Measurements from ENCODE around the gene DPH1.
"Not testable (repeated sequence)": the region's sequence is repeated elsewhere in the genome, so short reads cannot be mapped to it uniquely, and the experiment has no call there.

Gene DPH1

DNA sequence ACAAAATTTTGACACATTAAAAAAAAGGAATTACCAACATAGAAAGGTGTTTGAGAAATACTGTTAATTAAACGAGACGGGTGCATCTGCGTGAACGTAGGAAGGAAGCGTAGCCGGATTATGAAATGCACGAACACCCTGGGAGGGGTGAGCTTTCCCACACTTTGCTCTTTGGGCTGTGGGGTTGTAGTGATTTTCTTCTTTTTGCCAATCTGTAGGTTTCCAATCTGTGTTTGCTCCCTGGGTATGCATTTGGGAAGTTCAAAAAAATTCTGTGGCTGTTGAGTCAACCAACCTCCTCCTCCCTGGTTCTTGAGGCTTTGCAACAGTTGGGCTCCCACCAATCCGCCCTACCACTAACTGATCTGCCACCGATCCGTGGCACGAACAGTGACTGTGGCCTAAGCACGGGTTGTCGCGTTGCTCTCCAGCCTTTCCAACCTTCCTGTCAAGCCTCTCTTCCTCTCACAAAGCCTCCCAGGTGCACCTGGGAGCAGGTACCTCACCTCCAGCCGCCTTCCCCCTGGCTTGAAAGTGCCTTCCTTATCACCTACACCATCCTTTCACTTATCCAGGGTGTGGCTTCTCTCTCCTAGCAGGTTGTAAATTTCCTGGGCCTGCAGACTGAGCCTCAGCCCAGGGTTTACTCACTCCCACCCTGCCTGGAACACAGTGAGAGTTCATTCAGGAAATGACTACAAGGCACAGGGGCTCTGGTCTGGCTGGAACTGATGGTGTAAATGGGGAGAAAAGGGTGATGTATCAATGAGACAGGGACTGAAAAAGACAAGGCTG, 21.4 kb upstream of the DPH1 start:
- DNase-seq (ENCODE audit: low spot score) = no peak

DNA sequence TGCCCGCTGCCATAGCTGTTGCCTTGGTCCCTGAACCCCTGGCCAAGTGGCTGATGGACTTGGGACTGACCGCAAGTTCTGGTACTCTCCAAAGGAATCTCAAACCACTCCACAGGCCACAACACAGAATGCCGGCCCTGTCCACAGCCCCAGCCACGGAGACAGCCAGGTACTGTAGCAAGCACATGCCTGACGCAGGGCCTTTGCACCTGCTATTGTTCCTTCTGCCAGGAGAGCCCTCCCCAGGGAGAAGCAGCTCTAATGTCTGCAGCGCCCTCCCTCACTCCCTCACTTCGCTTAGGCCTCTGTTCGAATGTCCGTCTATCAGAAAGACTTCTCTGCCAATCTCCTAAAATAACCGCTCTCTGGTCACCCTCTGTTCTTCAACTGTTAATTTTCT, 20.2 kb upstream of the DPH1 start:
- no peak for DNase-seq (ENCODE audit: low spot score)

DNA sequence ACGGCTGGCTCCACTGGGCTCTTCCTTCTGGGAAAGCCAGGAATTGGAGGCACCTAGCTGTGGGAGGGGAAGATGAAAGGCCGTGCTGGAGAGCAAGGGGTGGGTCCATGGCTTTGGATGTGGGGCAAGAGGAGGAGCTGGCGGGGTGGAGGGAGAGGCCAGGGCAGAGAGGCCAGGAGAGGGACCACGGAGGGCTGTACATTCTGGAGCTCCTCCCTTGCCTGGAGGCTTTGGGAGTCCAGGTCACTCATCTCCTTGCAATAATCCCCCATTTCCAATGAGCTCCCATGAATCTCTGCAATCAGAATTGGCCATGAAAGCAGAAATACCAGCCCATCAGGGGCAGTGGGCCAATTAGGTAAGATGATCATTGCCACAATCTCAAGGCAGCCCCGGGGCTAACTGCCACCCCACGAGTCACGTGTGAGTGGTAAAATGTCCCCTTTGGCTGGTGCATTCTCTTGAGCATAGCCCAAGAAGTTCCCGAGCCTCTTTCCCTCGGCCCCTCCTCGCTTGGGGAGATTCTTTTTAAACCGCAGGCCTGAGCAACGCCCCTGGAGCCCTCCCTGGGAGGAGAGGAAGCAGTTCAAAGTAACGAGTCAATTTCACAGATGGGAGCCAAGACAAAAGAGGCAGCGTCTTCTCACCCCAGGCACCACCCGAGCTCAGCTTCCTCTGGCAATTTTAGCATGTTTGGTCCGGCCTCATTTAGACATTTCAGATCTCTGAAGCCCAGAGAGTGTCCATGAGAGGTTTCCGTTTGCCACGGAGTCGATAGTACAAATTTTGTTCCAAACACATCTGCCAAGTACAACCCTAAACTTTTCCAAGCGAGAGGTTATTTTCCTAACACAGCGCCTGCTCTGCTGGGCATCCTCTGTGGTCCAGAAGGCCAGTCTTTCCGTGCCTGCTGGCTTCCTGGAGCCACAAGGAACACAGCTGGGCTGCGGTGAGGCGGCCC, 18.3 kb upstream of the DPH1 start:
- no peak for DNase-seq (ENCODE audit: low spot score)

GRCh38 chr17:2012499-2012898, 17.5 kb upstream of the DPH1 start:
- no peak for DNase-seq (ENCODE audit: low spot score)

GRCh38 chr17:2013220-2013993, 16.5 kb upstream of the DPH1 start:
- not testable (repeated sequence) for DNase-seq (ENCODE audit: low spot score)

DNA sequence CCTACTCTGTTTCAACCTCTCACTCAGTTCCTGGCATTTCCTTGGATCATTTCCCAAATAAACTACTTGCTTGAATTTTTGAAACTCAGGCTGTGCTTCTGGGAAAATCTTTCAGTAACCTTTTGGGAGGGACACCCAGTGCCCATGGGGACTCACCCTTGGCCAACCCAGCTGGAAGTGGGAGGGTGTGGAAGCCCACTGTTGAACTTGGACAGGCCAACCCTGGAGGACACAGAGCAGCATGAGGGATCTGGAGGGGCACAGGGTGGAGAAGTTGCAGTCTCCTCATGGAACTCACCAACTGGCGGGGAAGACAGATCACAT, 16.0 kb upstream of the DPH1 start:
- DNase-seq (ENCODE audit: low spot score) = no peak

- DNase-seq (ENCODE audit: low spot score) = no peak
These were observed 14.6 kb upstream of the DPH1 start for GRCh38 chr17:2015314-2015713.

DNA sequence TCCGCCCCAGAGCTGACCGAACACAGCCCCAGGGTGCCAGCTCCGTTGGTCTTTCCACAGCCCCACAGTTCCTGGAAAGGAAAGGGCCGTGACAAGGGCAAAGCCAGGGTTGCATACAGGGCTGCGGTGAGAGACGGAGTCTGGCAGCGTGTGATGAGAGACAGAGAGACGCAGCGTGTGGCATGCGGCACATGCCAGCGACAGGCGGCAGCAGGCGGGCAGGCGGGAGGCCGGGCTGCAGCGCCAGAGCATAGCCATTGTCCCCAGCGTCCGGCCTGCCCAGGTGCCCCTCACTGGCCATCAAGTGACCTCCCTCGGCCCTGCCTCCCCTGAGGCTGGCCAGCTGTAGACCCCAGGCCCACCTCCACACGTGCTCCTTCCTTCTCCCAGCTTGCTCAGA, 13.5 kb upstream of the DPH1 start:
- no peak for DNase-seq (ENCODE audit: low spot score)

DNA sequence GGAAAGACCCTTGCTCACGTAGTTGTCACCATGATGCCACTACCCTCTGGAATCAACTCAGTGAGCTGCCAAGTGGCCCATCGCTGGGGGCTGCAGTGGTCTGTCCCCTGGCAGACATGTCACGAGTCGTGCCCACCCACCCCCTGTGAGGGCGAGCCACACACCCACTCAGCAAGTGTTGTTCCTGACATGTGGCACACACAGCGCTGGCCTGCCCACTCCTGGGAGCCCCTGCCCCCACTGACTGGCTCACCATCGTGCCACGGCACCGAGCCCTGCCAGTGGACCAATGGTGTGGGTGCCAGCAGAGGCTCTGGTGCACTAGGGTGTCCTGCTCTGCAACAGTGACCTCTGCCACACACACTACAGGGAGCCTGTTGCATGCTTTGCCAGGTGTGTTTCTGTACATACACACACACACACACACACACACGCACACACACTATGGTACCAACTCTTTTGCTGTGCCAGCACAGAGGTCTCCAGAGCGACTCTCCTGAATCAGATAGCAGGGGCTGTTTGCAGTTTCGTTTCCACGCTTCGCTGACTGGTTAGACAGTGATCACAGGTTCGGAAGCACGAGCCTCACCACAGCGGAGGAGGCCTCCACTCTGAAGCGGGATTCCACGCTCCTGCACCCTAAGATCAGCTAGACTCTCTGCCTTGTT, 12.5 kb upstream of the DPH1 start:
- DNase-seq (ENCODE audit: low spot score) = no peak

- no peak for DNase-seq (ENCODE audit: low spot score)
These were observed 11.0 kb upstream of the DPH1 start for GRCh38 chr17:2018716-2019510.

DNA sequence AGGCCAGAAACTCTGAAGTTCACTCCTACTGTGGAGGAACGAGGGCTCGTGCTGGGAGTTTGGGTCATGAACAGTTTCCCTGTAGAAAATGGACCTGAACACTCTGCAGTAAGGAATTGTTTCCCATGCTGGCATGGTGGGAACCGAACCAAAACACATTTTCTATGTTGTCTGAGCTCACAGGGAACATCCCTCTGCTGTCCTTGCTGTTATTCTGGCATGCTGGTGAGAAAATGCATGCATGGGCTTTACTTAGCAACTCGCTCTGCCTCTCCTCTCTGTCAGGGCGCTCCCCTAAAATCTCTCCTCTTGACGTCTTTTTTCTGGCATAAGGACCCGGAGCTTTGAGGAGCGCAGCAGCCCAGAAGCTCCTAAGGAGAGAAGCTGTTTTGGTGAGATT, 10.2 kb upstream of the DPH1 start:
- no peak for DNase-seq (ENCODE audit: low spot score)

DNA sequence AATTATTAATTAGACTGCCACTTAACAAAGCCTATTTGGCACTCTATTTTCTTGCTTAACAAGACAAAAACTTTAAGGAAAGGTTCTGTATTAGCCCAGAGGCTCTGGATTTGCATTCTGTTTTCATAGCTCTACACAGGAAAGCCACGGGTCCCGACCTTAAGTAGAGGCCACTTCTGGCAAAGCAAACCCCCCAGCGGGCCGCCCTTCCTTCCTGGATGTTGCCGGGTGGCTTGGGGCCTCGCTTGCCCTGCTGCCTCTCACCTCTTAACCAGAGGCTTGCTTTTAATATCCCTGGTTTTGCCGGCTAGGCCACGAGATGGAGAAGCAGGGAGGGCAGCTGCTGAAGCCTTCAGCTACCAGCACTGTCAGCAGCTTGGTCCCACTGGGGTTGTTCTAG, 9.2 kb upstream of the DPH1 start:
- no peak for DNase-seq (ENCODE audit: low spot score)

GRCh38 chr17:2022647-2023240, 7.2 kb upstream of the DPH1 start:
- no peak for DNase-seq (ENCODE audit: low spot score)

DNA sequence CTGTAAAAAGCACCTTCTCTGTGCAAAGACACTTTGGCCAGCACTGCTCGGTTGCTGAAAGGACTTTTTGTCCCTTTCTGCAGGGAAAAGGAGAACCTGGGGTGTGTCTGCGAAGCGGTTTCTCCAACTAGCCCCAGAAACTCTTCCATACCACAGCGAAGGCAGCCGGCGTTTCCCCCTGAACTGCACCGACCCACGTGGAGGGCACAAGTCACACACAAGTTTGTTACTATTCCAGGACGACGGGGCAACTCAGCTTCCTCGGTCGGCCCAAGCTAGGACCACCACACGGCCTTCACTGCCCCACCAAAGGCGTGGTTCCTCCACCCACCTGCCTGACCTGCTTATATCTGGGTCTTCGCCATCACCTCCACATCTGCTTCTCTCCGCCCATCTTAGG, 6.7 kb upstream of the DPH1 start:
- no peak for DNase-seq (ENCODE audit: low spot score)

DNA sequence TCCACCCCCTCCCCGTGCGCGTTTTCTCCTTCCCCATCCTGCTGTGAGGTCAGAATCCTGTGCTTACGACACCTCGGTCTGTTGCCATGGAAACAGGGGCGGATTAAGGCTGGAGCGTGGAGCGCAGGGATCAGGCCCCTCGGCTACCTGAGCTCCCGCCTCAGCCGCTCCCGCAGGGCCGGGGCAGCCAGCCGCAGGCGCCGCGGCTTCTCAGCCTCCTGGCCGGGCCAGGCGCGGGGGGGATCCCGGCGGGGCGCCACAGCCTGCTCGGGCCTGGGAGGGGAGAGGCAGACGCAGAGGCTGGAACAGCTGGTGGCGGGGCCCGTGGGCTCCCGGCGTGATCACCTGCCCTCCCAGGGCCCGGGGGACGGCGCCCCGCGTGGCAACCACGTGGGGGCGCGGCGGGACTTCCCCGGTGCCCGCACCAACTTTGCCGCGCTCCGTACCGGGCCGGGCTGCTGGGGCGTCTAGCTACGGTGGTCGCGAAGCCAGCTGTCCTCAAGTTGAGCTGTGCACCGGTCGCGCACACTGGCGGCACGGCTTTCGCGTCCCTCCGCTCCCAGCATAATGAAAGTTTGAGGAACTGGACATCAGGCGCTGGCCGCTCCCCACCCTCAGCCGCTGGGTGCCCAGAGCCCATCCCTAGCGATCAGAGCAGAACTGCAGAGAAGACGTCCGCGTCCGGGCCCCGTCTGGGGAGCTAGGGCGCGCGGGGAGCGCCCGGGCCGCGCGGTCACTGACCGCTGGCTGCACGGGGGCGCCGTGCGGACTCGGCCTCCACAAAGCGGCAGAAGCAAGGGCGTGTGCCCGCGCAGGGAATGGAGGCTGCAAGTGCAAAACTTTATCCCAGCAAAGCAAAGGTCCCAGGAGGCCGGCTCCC, 6.0 kb upstream of the DPH1 start:
- DNase-seq (ENCODE audit: low spot score) = peak; percentile 26

DNA sequence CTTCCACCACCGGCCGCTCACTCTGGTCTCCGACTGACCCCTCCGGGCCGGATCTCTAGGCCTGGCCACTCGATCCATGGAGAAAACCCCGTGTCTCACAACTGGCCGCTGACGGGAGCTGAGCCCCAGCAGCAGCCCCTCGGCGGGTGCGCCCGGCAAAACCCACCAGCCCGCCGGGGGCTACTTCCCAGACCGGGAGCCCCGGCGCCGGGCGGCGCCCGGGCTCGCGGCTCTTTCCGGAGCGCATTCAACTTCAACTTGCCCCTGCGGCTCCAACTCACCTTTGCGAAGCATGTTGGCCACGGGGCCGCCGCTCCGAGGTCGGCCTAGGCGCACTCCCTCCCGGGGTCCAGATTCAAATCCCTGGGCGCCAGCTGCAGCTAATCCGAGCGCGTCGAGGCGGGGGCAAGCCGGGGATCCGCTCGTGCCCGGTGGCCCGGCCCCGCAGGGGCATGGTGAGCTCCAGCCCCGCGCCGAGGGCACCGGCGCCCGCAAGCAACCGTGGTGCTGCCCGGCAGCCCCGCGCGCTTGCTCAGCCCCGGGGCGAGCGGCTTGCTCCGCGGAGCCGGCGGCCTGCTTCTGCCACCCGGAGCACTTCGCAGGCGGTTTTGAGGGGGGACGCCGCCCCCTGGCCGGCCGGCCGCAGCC, 5.3 kb upstream of the DPH1 start:
- DNase-seq (ENCODE audit: low spot score) = no peak

DNA sequence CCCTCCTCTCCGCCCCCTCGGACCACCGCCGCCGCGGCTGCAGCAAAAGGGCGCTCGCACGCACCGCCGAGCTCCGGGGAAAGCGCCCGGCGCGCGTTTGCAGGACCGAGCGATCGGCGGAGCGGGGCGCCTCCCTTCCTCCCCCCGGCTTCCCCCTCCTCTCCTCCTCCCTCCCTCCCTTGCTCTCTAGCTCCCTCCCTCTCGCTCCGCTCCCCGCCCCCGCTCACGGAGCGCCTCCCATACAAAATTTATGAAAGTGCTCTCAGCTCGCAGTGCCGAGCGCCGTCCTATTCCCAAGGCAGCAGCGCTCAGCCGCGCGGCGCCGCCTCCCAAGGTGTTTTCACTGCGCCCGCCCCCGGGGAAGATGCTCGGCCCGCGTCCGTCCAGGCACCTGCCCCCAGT, 4.7 kb upstream of the DPH1 start, which contains the start of gene RTN4RL1:
TSS of gene RTN4RL1 (minus strand) at position 115 of the 402 bp plus-strand sequence. CDS start 469 bp downstream, outside the sequence.
- peak; percentile 79 for DNase-seq (ENCODE audit: low spot score)

DNA sequence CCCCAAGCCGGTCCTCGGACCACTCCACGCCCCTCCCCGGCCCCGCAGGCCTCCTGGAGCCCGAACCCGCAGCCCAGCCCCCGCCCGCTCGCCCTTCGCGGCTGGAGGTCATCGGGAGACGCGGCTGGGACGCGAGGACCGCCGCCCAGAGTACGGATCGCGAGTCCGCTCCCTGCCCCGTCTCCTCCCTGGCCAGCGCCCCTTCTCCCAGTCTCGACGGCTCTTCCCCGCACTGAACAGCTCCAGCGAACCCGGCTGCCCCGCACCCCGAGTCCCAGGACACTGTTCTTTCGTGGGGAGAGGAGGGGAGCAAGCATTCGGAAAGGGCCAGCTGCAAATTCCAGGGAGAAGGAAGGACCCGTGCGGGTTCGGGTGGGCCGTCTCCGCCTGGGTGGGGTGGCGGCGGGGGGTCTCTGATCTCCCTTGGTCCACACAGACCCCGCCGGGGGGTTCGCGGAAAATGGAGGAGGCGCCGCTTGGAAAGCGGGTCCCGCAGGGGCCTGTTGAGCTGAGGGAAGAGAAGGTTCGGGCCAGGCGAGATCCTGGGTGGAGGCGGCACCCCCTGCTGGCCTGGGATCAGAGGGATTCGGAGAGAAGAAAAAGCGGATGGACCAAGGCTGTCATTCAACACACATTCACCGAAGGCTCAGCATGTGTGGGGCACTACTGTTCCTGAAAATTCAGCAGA, 4.2 kb upstream of the DPH1 start:
- DNase-seq (ENCODE audit: low spot score) = no peak

Data from CD4-positive, alpha-beta T cell treated with Interleukin-15 for 4 hours (primary cell).